ENCODE results near the gene PLSCR5.
A peak's percentile ranks its signal among the peaks of the same experiment; 100 is the strongest.

PLSCR5 gene

GRCh38 chr3:146605106-146605505 is at the start of gene PLSCR5:
PLSCR5 (minus strand) TSS chr3:146605346; CDS start chr3:146605212, 134 bp downstream.
- FAIRE-seq = no peak

- no peak for FAIRE-seq
These were observed 48.8 kb upstream of the PLSCR5 start for GRCh38 chr3:146653978-146654377.

- FAIRE-seq = no peak
These were observed 45.7 kb upstream of the PLSCR5 start for GRCh38 chr3:146650691-146651442.

GRCh38 chr3:146646261-146646660 is 41.1 kb upstream of the PLSCR5 start:
- no peak for FAIRE-seq

- FAIRE-seq = peak; percentile 92
These were observed 36.1 kb upstream of the PLSCR5 start for GRCh38 chr3:146640955-146641867.

- FAIRE-seq = no peak
These were observed 35.2 kb upstream of the PLSCR5 start for GRCh38 chr3:146640361-146640760.

- FAIRE-seq = peak; percentile 81
These were observed 33.6 kb upstream of the PLSCR5 start for GRCh38 chr3:146638718-146639117.

GRCh38 chr3:146637871-146638270 is 32.7 kb upstream of the PLSCR5 start:
- no peak for FAIRE-seq

- FAIRE-seq = no peak
These were observed 31.7 kb upstream of the PLSCR5 start for GRCh38 chr3:146636881-146637280.

- FAIRE-seq = no peak
These were observed 29.2 kb upstream of the PLSCR5 start for GRCh38 chr3:146634346-146634745.

GRCh38 chr3:146628671-146629070 is 23.5 kb upstream of the PLSCR5 start:
- no peak for FAIRE-seq

GRCh38 chr3:146626403-146627122 is 21.4 kb upstream of the PLSCR5 start:
- FAIRE-seq = no peak

GRCh38 chr3:146625186-146625775 is 20.1 kb upstream of the PLSCR5 start:
- no peak for FAIRE-seq

- FAIRE-seq = no peak
These were observed 16.6 kb upstream of the PLSCR5 start for GRCh38 chr3:146621723-146622122.

- no peak for FAIRE-seq
These were observed 6.9 kb upstream of the PLSCR5 start for GRCh38 chr3:146612015-146612414.

- FAIRE-seq = no peak
These were observed 6.0 kb upstream of the PLSCR5 start for GRCh38 chr3:146611096-146611495.

- no peak for FAIRE-seq
These were observed 6.6 kb downstream of the PLSCR5 start for GRCh38 chr3:146598535-146598934.

GRCh38 chr3:146594843-146595482 is 10.2 kb downstream of the PLSCR5 start:
- peak; percentile 69 for FAIRE-seq

- no peak for FAIRE-seq
These were observed 11.4 kb downstream of the PLSCR5 start for GRCh38 chr3:146593776-146594175.

GRCh38 chr3:146590521-146590920 is 14.6 kb downstream of the PLSCR5 start:
- FAIRE-seq = no peak

GRCh38 chr3:146589899-146590508 is 15.1 kb downstream of the PLSCR5 start:
- FAIRE-seq = peak; percentile 90

- FAIRE-seq = no peak
These were observed 20.0 kb downstream of the PLSCR5 start for GRCh38 chr3:146585156-146585555.

Measured in G401.6 (cell line).